HK-2 (cell line): ENCODE results near the gene SLC25A47.
"Not testable (repeated sequence)": the region's sequence is repeated elsewhere in the genome, so short reads cannot be mapped to it uniquely, and the experiment has no call there.

ENCODE experiments used
- DNase-seq: peaks from one replicate; pipeline ENCODE4 v3.0.0-alpha.2; 2018; ENCODE audit not compliant: unreplicated experiment

Gene SLC25A47

GRCh38 chr14:100289916-100290606 is 33.1 kb upstream of the SLC25A47 start:
- DNase-seq, result no peak

GRCh38 chr14:100290607-100291304 is 32.4 kb upstream of the SLC25A47 start:
- no peak for DNase-seq

GRCh38 chr14:100291305-100292075 is 31.6 kb upstream of the SLC25A47 start:
- no peak for DNase-seq

DNA sequence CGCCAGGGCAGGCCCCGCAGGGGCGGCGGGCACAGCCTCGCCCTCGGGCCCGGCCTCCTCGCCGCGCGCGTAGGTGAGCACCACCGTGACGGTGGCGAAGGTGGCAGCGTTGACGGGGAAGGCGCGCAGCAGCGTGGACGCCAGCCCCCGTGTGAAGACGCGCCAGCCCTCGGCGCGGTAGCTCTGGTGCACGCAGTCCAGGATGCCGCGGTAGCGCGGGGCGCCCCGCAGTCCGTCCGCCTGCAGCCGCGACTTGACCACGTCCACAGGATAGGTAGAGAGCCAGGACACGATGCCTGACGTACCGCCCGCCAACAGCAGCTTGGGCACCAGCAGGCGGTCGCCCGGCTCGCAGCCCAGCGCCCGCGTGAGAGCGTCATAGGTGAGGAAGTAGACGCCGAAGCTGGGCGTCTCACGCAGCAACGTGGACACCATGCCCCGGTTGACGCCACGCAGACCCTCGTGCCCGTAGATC is 30.8 kb upstream of the SLC25A47 start:
- DNase-seq, result no peak

- DNase-seq, result no peak
Observed at GRCh38 chr14:100292776-100293461, 30.2 kb upstream of the SLC25A47 start.

DNA sequence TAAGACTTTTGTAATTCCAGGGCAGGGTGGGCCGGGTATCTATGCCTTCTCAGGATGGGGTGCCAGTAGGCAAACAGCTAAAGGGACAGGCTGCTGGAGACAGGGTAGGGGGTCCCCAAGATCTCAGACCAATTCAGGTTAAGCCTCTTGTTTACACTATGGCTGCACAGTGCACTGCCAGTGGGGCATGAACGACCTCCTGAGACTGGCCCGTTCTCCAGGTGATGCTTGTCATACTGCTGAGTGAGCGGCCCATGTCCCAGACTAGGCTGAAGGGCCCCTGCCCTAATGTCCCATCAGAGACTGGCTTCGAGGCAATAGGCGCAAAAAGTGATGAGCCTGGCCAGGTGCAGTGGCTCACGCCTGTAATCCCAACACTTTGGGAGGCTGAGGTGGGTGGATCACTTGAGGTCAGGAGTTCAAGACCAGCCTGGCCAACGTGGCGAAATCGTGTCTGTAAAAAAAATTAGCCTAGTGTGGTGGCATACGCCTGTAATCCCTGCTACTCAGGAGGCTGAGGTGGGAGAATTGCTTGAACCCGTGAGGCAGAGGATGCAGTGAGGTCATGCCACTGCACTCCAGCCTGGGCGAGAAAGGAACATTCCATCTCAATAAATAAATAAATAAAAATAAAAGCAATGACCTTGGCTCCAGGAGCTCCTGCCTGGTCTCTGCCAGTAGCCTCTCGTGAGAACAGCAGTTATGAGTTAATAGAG is 29.5 kb upstream of the SLC25A47 start:
- no peak for DNase-seq

DNA sequence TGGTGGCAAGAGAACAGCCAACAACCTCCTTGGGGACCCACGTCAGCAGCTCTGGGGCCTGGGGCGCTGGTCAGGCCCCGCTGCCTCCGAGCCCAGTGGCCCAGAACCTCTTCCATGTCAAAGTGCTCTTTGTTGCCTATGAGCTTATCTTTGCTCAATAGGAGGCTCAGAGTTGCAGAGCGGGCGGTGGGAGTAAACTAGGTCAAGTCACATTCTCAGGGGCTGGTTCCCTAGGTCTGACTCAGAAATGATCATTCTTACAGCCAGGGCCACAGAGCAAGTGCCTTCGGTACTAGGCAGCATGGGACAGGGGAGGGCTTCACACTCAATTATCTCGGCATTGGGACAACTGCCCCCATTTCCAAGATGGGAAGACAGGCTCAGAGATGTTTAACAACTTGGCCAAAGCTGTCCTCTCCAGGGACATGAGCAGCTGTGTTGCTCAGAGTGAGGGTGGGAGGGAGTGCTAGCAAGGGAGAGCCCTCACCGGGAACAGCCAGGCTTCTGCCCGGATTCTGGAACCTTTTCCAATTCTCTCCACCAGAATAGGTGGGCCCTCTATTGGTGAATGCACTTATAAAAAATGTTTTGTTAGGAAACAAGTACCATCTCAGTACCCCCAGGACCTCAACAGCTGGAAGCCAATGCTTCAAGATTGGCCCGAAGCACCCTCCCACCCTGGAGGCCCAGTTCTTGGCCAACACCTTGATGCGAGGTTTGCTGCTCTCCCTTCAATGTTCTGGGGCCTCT is 28.8 kb upstream of the SLC25A47 start:
- DNase-seq, result no peak

GRCh38 chr14:100294963-100295330 is 28.2 kb upstream of the SLC25A47 start:
- no peak for DNase-seq

DNA sequence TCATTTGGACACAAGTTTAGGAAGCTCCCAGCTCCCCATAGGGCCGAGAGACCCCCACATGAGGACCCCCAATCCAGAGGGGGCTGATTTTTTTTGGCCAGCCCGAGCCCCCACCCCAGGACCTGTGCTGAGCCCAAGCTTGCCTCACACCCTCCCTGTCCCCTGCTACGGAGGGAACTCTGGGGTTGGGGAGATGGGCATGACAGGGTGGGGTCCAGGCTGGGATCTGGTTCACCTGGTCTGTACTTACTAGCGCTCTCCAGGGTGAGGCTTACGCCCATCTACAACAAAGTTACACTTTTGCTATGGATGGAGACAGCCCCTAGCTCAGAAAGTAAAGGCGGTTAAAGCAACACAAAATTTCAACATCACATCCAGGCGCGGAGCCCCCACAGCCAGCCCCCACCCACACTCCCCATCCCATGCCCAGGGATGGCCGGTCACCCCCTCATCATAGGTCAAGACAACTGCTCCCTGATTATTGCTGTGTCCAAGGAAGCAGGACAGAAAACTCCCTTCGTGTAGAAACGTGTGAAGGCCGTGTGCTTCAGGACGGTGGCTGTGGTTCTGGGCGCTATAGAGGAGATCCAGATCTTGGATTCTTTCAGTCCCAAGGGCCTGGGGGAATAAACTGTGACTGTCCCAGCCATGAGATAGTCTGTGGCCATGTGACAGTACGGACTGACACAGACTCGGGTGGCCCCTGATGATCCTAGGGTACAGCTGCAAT is 27.6 kb upstream of the SLC25A47 start:
- no peak for DNase-seq

DNA sequence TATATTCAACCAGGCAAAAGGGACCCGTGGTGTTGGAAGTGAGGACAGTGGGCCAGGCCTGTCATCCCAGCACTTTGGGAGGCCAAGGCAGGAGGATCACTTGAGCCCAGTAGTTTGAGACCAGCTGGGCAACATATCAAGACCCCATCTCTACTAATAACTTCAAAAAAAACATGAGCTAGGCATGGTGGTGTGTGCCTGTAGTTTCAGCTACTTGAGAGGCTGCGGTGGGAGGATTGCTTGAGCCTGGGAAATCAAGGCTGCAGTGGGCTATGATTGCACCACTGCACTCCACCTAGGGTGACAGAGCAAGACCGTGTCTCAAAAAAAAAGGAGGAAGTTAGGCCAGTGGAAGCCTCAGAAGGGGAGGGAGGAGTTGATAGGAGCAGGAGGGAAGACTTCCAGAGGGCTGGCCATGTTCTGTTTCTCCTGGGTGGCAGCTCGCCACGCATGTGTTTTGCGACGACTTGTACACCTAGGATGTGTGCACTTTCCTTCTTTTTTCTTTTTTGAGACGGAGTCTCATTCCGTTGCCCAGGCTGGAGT is 27.0 kb upstream of the SLC25A47 start:
- DNase-seq, result no peak

DNA sequence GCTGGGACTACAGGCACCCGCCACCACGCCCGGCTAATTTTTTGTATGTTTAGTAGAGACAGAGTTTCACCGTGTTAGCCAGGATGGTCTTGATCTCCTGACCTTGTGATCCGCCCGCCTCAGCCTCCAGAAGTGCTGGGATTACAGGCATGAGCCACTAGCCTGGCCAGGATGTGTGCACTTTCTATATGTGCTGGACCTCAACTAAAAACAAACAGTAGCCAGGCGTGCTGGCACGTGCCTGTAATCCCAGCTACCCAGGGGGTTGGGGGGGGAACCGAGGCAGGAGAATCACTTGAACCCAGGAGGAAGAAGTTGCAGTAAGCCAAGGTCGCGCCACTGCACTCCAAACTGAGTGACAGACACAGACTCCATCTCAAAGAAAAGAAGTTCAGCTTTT is 26.4 kb upstream of the SLC25A47 start:
- DNase-seq, result not testable (repeated sequence)

GRCh38 chr14:100297320-100298300 is 25.5 kb upstream of the SLC25A47 start:
- no peak for DNase-seq

DNA sequence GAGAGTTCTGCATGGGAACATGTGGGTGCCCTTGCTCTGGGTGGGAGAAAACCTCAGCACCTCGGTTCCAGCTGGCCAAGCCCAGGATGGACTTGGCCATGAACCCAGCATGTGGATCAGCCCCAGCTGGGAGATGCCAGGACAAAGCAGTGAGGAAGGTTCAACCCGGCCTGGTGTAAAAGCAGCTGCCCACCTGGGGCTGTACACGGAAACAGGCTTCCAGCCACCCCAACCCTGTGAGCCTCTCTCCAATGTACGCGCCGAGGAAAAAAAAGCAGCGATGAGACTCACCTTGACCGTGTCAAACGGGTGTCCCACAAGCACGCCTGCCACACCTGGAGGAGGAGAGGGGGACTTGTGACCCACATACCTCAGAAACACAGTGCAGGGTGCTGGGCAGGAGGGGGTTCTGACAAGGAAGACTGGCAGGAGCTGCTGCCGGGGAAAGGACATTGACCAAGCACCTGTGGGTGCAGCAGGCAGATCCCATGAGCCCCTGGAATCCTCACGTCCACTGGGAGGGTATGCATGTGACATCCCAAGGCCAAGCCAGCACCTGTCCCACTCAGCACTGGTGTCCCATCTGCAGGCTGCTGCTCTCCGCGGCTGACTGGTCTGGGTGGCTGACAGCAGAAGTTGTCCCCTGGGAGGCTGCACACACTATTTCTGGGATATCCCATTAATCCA is 24.4 kb upstream of the SLC25A47 start:
- no peak for DNase-seq

DNA sequence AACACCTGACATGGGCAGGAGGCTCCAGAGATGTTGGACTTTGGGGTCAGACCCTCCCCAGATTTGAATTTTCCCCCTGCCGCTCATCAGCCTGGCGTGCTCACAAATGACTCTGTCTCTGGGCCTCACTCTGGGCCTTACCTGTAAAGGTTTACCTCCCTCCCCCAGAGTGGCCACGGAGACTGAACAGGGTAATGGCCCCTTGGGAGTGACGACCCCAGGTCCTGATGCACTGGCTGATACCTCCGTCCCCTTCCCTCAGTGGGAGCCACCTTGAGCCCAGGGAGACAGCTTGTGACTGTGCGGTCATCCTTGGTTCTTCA is 23.9 kb upstream of the SLC25A47 start:
- no peak for DNase-seq

DNA sequence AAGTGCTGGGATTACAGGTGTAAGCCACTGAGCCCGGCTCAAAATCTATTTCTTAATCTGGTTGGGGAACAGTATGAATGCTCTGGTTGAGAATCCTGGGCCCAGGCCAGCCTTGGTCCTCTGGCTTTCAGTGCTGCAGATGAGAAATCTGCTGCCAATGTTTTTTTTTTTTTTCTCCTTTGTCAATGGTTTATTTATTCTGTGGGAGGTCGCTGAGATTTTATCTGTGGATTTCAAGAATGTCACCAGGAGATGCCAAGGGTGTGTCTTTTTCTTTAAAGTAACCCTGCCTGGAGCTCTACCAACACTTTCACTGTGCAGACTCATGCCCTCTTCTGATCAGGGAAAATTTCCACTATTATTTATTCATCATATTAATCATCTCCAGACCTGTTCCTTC is 20.5 kb upstream of the SLC25A47 start:
- no peak for DNase-seq

- DNase-seq, result no peak
Observed at GRCh38 chr14:100303179-100303578, 20.0 kb upstream of the SLC25A47 start.

DNA sequence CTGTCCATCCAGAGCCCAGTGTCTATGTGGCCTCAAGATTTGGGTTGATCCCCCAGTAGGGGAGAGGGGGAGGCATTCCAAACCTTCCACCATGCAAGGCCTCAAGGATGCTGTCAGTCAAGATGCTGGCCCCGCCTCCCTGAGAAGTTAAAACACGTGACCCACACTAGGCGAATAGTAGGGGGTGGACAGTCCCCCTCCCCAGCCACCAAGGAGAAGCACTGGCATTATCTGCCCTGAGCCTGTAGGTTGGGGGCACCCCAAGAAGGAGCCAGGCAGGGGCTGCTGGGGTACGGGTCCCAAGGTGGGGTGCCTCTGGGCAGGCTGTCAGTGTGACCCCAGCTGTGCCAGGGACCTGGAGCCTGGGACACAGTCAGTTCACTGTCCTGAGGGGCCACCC is 19.2 kb upstream of the SLC25A47 start:
- no peak for DNase-seq

DNA sequence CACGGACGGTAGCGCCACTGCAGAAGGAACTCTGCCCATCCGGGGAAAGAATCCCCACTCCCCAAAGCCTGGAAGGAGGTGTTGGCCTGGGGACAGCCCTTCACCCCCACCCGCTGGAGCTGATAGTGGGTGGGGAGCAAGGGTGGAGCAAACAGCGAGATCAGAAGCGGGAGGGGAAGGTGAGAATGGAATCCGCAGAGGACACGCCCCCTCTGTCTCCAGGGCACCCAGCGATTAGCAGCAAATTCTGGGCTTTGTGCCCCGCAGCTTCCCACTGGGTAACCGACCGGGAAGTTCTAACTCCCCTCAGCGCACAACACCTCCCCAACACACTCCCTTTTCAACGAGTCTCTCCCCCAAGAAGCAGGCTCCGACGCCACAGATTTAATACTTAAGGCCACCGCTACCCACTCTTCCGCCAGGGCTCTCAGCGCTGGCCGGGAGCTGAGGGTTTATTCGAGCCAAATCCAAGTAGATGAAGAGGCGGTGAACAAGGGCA is 18.3 kb upstream of the SLC25A47 start:
- peak; percentile 32 for DNase-seq
